OCI-M2 (cell line): ENCODE data around the gene ST6GAL1.
"Not testable (repeated sequence)": the region's sequence is repeated elsewhere in the genome, so short reads cannot be mapped to it uniquely, and the experiment has no call there.

Source experiments
- DNase-seq: peaks from one replicate; lab custom pipeline; 2025; ENCODE audit not compliant: unreplicated experiment; lab: John Stamatoyannopoulos, UW

The ST6GAL1 gene

DNA sequence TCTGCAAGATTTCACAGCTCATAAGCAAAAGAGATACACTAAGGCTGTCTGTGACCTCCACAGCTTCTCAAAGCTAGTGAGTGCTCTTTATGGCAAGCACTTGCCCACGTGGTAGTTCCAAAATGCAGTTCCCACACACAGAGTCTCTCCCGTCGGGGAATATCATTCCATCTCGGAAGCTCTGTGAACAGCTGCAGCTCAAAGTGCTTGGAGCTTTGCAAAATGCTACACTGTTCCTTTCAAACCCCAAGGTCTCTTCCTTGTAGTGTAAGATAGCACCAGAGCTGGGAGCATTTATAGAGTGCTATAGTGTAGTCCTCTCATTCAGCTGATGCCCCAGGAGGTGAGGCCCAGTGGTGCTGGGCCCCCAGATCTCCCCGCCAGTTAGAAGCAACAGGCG is 36.1 kb downstream of the ST6GAL1 start:
- DNase-seq, result no peak

GRCh38 chr3:186967236-186967635 is 36.9 kb downstream of the ST6GAL1 start:
- DNase-seq, result not testable (repeated sequence)

- DNase-seq, result no peak
Observed at GRCh38 chr3:186967686-186968085, 37.4 kb downstream of the ST6GAL1 start.

GRCh38 chr3:186969607-186970006 is 39.3 kb downstream of the ST6GAL1 start:
- DNase-seq, result no peak

- DNase-seq, result not testable (repeated sequence)
Observed at GRCh38 chr3:186971106-186971505, 40.8 kb downstream of the ST6GAL1 start.

- DNase-seq, result no peak
Observed at GRCh38 chr3:186971578-186971977, 41.3 kb downstream of the ST6GAL1 start.

- DNase-seq, result no peak
Observed at GRCh38 chr3:186973702-186974101, 43.4 kb downstream of the ST6GAL1 start.

DNA sequence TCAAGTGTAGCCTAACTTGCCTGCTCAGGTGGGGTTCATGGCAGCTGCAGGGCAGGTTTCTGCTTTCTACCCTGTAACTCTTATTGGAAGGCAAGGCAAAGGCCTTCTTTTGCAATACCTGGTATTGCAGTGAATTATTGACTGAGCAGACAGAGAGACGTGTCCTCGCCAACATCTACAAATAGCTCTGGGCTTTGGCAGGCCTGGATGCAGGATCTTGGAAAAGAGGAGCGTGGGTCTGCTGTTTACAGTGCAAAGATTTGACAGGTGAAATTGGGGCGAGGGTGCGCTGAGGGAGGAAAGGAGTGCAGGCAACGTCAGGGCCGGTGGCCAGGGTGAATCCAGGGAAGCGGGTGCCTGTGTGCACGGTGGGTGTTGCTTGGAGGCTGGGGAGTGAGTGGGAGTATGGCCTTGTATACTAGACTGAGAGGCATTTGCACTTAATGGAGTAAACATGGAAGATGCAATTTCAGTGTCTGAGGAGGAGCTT is 44.5 kb downstream of the ST6GAL1 start:
- DNase-seq, result no peak

GRCh38 chr3:186975726-186976125 is 45.4 kb downstream of the ST6GAL1 start:
- no peak for DNase-seq

- no peak for DNase-seq
Observed at GRCh38 chr3:186976837-186977750, 46.8 kb downstream of the ST6GAL1 start.

GRCh38 chr3:186978712-186979111 is 48.4 kb downstream of the ST6GAL1 start:
- DNase-seq, result no peak

DNA sequence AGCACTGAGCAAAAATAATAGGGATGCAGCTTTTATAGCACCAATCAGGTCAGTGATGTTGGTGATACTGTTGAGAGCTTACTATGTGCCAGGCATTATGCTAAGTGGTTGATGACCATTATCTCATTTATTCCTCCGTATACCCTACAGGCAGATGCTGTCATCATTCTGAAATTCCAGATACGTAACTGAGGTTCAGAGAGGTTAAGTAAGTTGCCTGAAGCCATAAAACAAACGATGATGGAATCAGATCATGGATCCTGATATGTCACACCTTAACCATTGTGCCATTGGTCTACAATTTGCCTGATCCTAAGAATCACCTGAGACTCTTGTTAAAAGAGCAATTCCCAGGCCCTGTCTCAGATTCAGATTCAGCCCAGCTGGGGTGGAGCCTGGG is 49.5 kb downstream of the ST6GAL1 start:
- no peak for DNase-seq

GRCh38 chr3:186980989-186981388 is 50.7 kb downstream of the ST6GAL1 start:
- no peak for DNase-seq

GRCh38 chr3:186983659-186984058 is 53.3 kb downstream of the ST6GAL1 start:
- no peak for DNase-seq

GRCh38 chr3:186984064-186984463 is 53.7 kb downstream of the ST6GAL1 start:
- no peak for DNase-seq

DNA sequence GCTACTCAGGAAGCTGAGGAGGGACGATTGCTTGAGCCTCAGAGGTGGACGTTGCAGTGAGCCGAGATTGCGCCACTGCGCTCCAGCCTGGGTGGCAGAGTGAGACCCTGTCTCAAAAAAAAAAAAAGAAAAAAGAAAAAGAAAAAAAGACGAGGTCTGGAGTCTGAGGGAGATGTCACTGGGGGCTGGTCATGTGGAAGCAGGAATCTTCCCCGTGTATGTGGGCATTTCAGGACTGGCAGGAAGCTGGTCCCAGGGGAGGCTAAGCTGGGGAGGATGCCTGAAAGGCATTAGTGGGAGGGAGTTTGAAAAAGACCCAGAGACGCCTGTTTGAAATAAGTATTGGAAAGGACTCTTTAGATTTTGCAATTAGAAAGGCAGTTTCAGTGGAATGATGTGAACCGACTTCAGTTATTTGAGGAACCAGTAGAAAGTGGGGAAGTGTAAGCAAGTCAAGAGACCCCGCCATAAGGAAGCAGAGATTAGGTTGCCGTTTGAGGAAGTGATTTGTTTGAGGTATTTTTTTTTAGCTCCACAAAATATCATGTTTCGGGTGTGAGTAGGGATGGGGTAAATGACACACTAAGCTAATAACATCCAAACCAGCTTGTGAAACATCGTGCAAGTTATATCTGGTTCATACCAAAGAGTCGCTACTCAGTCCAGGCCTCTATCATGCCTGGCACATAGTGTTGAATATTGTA is 55.5 kb downstream of the ST6GAL1 start:
- DNase-seq, result no peak

GRCh38 chr3:186986406-186986805 is 56.1 kb downstream of the ST6GAL1 start:
- DNase-seq, result no peak

- no peak for DNase-seq
Observed at GRCh38 chr3:186986816-186987215, 56.5 kb downstream of the ST6GAL1 start.

DNA sequence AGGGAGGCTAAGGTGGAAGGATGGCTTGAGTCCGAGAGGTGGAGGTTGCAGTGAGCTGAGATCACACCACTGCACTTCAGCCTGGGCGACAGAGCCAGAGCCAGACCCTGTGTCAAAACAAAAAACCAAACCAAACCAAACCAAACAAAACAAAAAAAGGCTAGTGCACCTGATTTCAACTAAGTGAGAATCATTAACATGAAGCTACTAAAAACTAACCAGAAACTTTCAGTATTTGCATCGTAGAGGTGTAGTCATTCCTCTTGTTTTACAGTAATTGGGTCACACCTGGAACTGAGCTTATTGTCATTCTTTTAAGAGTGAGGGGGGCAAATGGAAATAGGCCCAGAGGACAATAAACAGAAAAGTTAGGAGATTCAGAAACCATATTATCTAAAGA is 58.5 kb downstream of the ST6GAL1 start:
- no peak for DNase-seq

GRCh38 chr3:186989429-186989828 is 59.1 kb downstream of the ST6GAL1 start:
- no peak for DNase-seq

- no peak for DNase-seq
Observed at GRCh38 chr3:186990277-186990676, 60.0 kb downstream of the ST6GAL1 start.

DNA sequence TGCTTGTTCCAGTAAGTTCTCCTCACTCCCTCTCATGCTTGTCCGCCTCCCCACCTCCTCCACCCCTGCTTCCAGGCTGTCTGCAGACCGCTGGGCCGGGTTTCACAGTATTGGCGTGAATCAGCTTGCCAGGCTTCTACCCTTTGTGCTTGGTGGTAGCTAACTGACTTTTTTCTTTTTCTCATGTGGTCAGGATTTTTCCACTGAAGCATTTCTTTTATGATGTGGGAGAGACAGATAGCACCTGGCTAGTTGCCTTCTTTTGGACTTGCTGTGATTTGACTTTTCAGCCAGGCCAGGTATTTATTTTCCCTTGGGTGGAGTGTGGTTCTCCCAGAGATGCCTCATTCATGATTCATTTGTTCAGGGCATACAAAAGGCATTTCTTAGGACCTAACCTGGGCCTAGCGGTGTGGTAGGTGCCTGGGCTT is 60.6 kb downstream of the ST6GAL1 start:
- DNase-seq, result no peak
